Measurements from ENCODE around the gene ABCA9.

GRCh38 chr17:68969101-68969500 lies 91.6 kb downstream of the ABCA9 start:
- TF ChIP-seq EZH2 (IDR thresholded peaks at IDR 0.05; ENCODE audit: borderline replicate concordance, low read depth, low read length, severe bottlenecking) = no peak
- TF ChIP-seq CTCF (IDR thresholded peaks at IDR 0.05; ENCODE audit: borderline replicate concordance, extremely low read depth, low read length, poor library complexity, severe bottlenecking) = no peak

All from DND-41 (cell line).